ENCODE measurements around the gene NYAP2. TPM values are rescaled to one million over a fixed set of nuclear protein-coding genes. Genes with fewer than 3 reads are reported as not detected.
A peak's percentile ranks its signal among the peaks of the same experiment; 100 is the strongest.

The NYAP2 gene
- total and polyA plus RNA-seq, 2 of the 4 experiments (the other 2 are of a cell fraction): not detected

GRCh38 chr2:225668606-225669266 lies 269.2 kb downstream of the NYAP2 start (continued):
- TF ChIP-seq, protein P1, sequence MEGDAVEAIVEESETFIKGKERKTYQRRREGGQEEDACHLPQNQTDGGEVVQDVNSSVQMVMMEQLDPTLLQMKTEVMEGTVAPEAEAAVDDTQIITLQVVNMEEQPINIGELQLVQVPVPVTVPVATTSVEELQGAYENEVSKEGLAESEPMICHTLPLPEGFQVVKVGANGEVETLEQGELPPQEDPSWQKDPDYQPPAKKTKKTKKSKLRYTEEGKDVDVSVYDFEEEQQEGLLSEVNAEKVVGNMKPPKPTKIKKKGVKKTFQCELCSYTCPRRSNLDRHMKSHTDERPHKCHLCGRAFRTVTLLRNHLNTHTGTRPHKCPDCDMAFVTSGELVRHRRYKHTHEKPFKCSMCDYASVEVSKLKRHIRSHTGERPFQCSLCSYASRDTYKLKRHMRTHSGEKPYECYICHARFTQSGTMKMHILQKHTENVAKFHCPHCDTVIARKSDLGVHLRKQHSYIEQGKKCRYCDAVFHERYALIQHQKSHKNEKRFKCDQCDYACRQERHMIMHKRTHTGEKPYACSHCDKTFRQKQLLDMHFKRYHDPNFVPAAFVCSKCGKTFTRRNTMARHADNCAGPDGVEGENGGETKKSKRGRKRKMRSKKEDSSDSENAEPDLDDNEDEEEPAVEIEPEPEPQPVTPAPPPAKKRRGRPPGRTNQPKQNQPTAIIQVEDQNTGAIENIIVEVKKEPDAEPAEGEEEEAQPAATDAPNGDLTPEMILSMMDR (conservative IDR thresholded peaks at IDR 0.05; ENCODE audit: low read depth, low read length): peak; percentile 82
